Measurements from ENCODE around the gene AP2A1. TPM values are rescaled to one million over a fixed set of nuclear protein-coding genes. Genes with fewer than 3 reads are reported as not detected.

AP2A1 gene
- total and polyA plus RNA-seq, 10 of the 15 experiments (the other 5 are each of a cell fraction or from before 2014, with no cell fraction given): 0.68 to 78.8 (median 33.8) TPM

DNA sequence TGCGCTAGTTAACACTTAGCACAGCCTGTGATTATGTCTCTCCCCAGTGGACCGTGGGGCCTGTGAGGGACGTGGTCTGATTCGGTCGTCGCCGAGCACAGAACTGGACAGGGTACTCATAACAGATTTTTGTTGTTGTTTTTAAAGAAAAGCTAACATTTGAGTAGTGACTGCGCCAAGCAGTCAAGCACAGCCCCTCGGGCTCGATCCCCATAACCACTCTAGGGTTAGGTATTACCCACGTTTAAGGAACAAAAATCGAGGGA is 83.4 kb downstream of the AP2A1 start:
- CTCF ChIA-PET: interaction anchor here (0.7 to 2.1 kb wide), 4 partner anchors 13 to 62 kb away, joined by 3 to 6 read pairs (median 4); partner anchors contain the start of gene PNKP
- peaks cover 26% of the 10 kb centered on the region for H3K4me1 ChIP-seq (ENCODE audit: control insufficient read depth, insufficient read depth, low read length)
- peaks cover 0 to 1% of the 10 kb centered on the region in 2 experiments; a peak in 1 of 4 replicates for H3K36me3 ChIP-seq (ENCODE audit: control insufficient read depth in 2 of 2, insufficient read depth in 2 of 2, low read length in 1 of 2)
- in situ Hi-C loops (cut with MboI): no loop called here
- no peak for DNase-seq (ENCODE audit: low read depth, low spot score)
- 77% methylated on average over 12 of the region's 12 CpGs for WGBS (ENCODE audit: insufficient coverage, insufficient replicate concordance, low lambda C conversion rate, missing lambda C conversion rate)
- peak overlapping the region; percentile 35; the same call in 1 of the 2 replicates for H2AFZ ChIP-seq (ENCODE audit: control insufficient read depth, low read depth, low read length)
- H3K79me2 ChIP-seq (ENCODE audit: control insufficient read depth, insufficient read depth, low read length): peaks cover 6% of the 10 kb centered on the region
- no TSS peak for BruUV-seq (replicated peaks)
- POLR2A ChIA-PET: interaction anchor here (0.6 to 2.4 kb wide), 11 partner anchors 17 to 210 kb away, joined by 3 to 25 read pairs (median 4); partner anchors contain the start of genes AKT1S1, FUZ, MED25 and RRAS
- H3K4me3 ChIP-seq: peak overlapping the region; percentile 71; the same call in 1 of the 2 replicates
- peaks cover 5% of the 10 kb centered on the region; the same call in 2 of the 3 replicates for H3K9me3 ChIP-seq (replicated peaks; ENCODE audit: control insufficient read depth, insufficient read depth, low read length)
- no peaks in the 10 kb centered on the region for H3K27me3 ChIP-seq (replicated peaks in 1 of 2; ENCODE audit: control insufficient read depth in 2 of 2, insufficient read depth in 2 of 2, low read length in 1 of 2)
- no peak overlapping the region for H3K9ac ChIP-seq (ENCODE audit: control insufficient read depth, insufficient read depth, low read length)
- no peak for ATAC-seq
- intact Hi-C loops (cut with micrococcal nuclease; ENCODE audit: unreplicated experiment): loop anchor here (2.0 kb wide), 2 partner anchors 27 to 37 kb away; partner anchors contain the start of genes AKT1S1, FUZ and TBC1D17
- no peaks in the 10 kb centered on the region for H4K20me1 ChIP-seq (ENCODE audit: control insufficient read depth, insufficient read depth)
- H3K27ac ChIP-seq (ENCODE audit: control insufficient read depth, insufficient read depth): no peak overlapping the region
- no peak for FAIRE-seq
- H3K4me2 ChIP-seq (ENCODE audit: control insufficient read depth, insufficient read depth): peak overlapping the region; percentile 64
- TF ChIP-seq NBN (IDR thresholded peaks at IDR 0.05) (no peak), RUNX3 (IDR thresholded peaks at IDR 0.05; ENCODE audit: low read length) (no peak), TCF12 (IDR thresholded peaks at IDR 0.05; ENCODE audit: low read depth, low read length) (no peak), SPI1 (IDR thresholded peaks at IDR 0.05; ENCODE audit: borderline replicate concordance, insufficient read depth, low read depth, low read length) (no peak), SUZ12 (IDR thresholded peaks at IDR 0.05; ENCODE audit: unreplicated experiment) (no peak), CUX1 (IDR thresholded peaks at IDR 0.05; ENCODE audit: insufficient replicate concordance, low read depth, low read length) (no peak), PML (IDR thresholded peaks at IDR 0.05; ENCODE audit: low read length) (no peak), CHD4 (IDR thresholded peaks at IDR 0.05) (no peak), HCFC1 (IDR thresholded peaks at IDR 0.05; ENCODE audit: low read length) (no peak), ZNF384 (IDR thresholded peaks at IDR 0.05; ENCODE audit: borderline replicate concordance, low read depth, low read length) (no peak), ZNF217 (IDR thresholded peaks at IDR 0.05) (no peak), ZBED1 (IDR thresholded peaks at IDR 0.05; ENCODE audit: borderline replicate concordance) (no peak), STAT1 (conservative IDR thresholded peaks at IDR 0.05) (no peak), SIX5 (IDR thresholded peaks at IDR 0.05; ENCODE audit: low read depth, low read length, severe bottlenecking) (no peak), MTA2 (IDR thresholded peaks at IDR 0.05; ENCODE audit: low read depth) (no peak), KLF5 (IDR thresholded peaks at IDR 0.05; ENCODE audit: partially characterized antibody) (no peak), BCL11A (IDR thresholded peaks at IDR 0.05; ENCODE audit: low read depth, low read length) (no peak), IKZF1 (conservative IDR thresholded peaks at IDR 0.05) (no peak)
- SMC1A ChIA-PET (ENCODE audit: uncharacterized antibody, unreplicated experiment): interaction anchor here (0.8 to 1.8 kb wide), 5 partner anchors 19 to 84 kb away, joined by 3 to 5 read pairs (median 4); partner anchors contain the start of gene MED25
- RAD21 ChIA-PET (ENCODE audit: unreplicated experiment): interaction anchor here (0.9 to 1.5 kb wide), 5 partner anchors 14 to 38 kb away, joined by 3 to 9 read pairs (median 4); partner anchors contain the start of genes FUZ and PNKP

Measured in GM12878 (cell line).